Endothelial cell of coronary artery (primary cell): Measurements from ENCODE around the gene ASZ1. TPM values are rescaled to one million over a fixed set of nuclear protein-coding genes. Genes with fewer than 3 reads are reported as not detected.

ENCODE experiments used
- total RNA-seq: library from RNA; depleted of rRNA; stranded (reverse); fragments of >200 nt; gene quantifications from 2 replicates; pipeline ENCODE4 v1.2.3, GENCODE V29; 2014

Gene ASZ1, protein sequence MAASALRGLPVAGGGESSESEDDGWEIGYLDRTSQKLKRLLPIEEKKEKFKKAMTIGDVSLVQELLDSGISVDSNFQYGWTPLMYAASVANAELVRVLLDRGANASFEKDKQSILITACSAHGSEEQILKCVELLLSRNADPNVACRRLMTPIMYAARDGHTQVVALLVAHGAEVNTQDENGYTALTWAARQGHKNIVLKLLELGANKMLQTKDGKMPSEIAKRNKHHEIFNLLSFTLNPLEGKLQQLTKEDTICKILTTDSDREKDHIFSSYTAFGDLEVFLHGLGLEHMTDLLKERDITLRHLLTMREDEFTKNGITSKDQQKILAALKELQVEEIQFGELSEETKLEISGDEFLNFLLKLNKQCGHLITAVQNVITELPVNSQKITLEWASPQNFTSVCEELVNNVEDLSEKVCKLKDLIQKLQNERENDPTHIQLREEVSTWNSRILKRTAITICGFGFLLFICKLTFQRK
- total RNA-seq: not detected in 2 replicates

GRCh38 chr7:117427258-117427701 lies at the start of gene ASZ1:
ASZ1 (minus strand) TSS chr7:117427493; CDS start chr7:117427460, 33 bp downstream.

GRCh38 chr7:117322741-117323304 lies 104.5 kb downstream of the ASZ1 start, which contains the start of gene WNT2:
WNT2 (minus strand) TSS chr7:117323058; CDS start chr7:117322989, 69 bp downstream.

Other genes starting within 250 kb of the ASZ1 start
- gene WNT2, start 104.4 kb downstream of the ASZ1 start, total RNA-seq: 0.19 TPM in 1 of 2 replicates, not detected in the other
- gene CFTR, start 52.5 kb upstream of the ASZ1 start, total RNA-seq: not detected in 2 replicates